Neuronal stem cell (in vitro differentiated cells): ENCODE data around the gene COL16A1.
A peak's percentile ranks its signal among the peaks of the same experiment; 100 is the strongest.

ENCODE experiments used
- DNase-seq: peaks from one replicate; pipeline ENCODE4 v3.0.0-alpha.2; 2013; ENCODE audit warnings: low spot score
- H2AFZ ChIP-seq: one replicate; pipeline ENCODE4 v1.6.1; 2013; ENCODE audit warnings: mild to moderate bottlenecking, low read length, inconsistent platforms
- H2AK5ac ChIP-seq: 2 replicates; pipeline ENCODE4 v1.6.1; 2013; ENCODE audit warnings: low read depth, mild to moderate bottlenecking, inconsistent platforms, low read length, moderate library complexity, mixed read lengths
- H2BK120ac ChIP-seq: 2 replicates; pipeline ENCODE4 v1.6.1; 2013; ENCODE audit warnings: low read depth, mild to moderate bottlenecking, inconsistent platforms, low read length, moderate library complexity, mixed read lengths
- H2BK12ac ChIP-seq: one replicate; pipeline ENCODE4 v1.6.1; 2013; ENCODE audit warnings: low read length, inconsistent platforms
- H2BK15ac ChIP-seq: 2 replicates; pipeline ENCODE4 v1.6.1; 2013; ENCODE audit warnings: mild to moderate bottlenecking, low read length, inconsistent platforms, mixed read lengths
- H2BK5ac ChIP-seq: one replicate; pipeline ENCODE4 v1.6.1; 2013; ENCODE audit warnings: inconsistent platforms, mild to moderate bottlenecking, low read length, moderate library complexity
- H3K14ac ChIP-seq: one replicate; pipeline ENCODE4 v1.6.1; 2013; ENCODE audit warnings: low read length, inconsistent platforms
- H3K18ac ChIP-seq: 2 replicates; pipeline ENCODE4 v1.6.1; 2013; ENCODE audit warnings: low read length, inconsistent platforms
- H3K23ac ChIP-seq: 2 replicates; pipeline ENCODE4 v1.6.1; 2013; ENCODE audit warnings: low read depth, mild to moderate bottlenecking, mixed read lengths, low read length, inconsistent platforms; ENCODE audit not compliant: poor library complexity
- H3K27ac ChIP-seq: replicated peaks from 3 replicates; pipeline ENCODE4 v1.5.1; 2013; ENCODE audit warnings: low read length, inconsistent platforms
- H3K27me3 ChIP-seq, 3 experiments: 2 replicates each; pipeline ENCODE4 v1.6.1; 2013; ENCODE audit warnings: low read length in 3 of 3, mild to moderate bottlenecking in 2 of 3, inconsistent platforms in 1 of 3, low read depth in 1 of 3, mixed read lengths in 1 of 3, moderate library complexity in 1 of 3; ENCODE audit not compliant: control insufficient read depth in 3 of 3, insufficient read depth in 3 of 3
- H3K36me3 ChIP-seq, 2 donors: replicated peaks in 1 of 2; 2 replicates each; pipeline ENCODE4 v1.6.1; 2013; ENCODE audit warnings: low read length in 2 of 2; ENCODE audit not compliant: control insufficient read depth in 2 of 2, insufficient read depth in 2 of 2
- H3K4ac ChIP-seq: 2 replicates; pipeline ENCODE4 v1.6.1; 2013; ENCODE audit warnings: inconsistent platforms, mild to moderate bottlenecking, low read length, moderate library complexity
- H3K4me1 ChIP-seq, 2 donors: 1 replicate in 1 of 2; 2 replicates in 1 of 2; pipeline ENCODE4 v1.6.1; 2013; ENCODE audit warnings: low read length in 2 of 2, low read depth in 1 of 2; ENCODE audit not compliant: control insufficient read depth in 2 of 2, insufficient read depth in 1 of 2
- H3K4me2 ChIP-seq: one replicate; pipeline ENCODE4 v1.6.1; 2013; ENCODE audit warnings: mild to moderate bottlenecking, low read length, inconsistent platforms; ENCODE audit not compliant: insufficient read depth, poor library complexity, severe bottlenecking
- H3K4me3 ChIP-seq, 2 donors: 2 replicates each; pipeline ENCODE4 v1.5.1; 2013; ENCODE audit warnings: low read length in 2 of 2, mild to moderate bottlenecking in 2 of 2, inconsistent platforms in 1 of 2, moderate library complexity in 1 of 2
- H3K79me1 ChIP-seq: one replicate; pipeline ENCODE4 v1.6.1; 2013; ENCODE audit warnings: low read depth, mild to moderate bottlenecking, inconsistent platforms, low read length, moderate library complexity
- H3K9ac ChIP-seq: one replicate; pipeline ENCODE4 v1.6.1; 2013; ENCODE audit warnings: mild to moderate bottlenecking, low read depth, low read length, inconsistent platforms; ENCODE audit not compliant: poor library complexity
- H3K9me3 ChIP-seq, 2 donors: replicated peaks in 1 of 2; 2 replicates each; pipeline versions ENCODE3 to v1.6.1; 2013; ENCODE audit warnings: low read length in 2 of 2, mild to moderate bottlenecking in 2 of 2, inconsistent platforms in 1 of 2, low read depth in 1 of 2, mixed read lengths in 1 of 2, moderate library complexity in 1 of 2; ENCODE audit not compliant: control insufficient read depth in 2 of 2, insufficient read depth in 1 of 2
- H4K8ac ChIP-seq: one replicate; pipeline ENCODE4 v1.6.1; 2013; ENCODE audit warnings: low read depth, mild to moderate bottlenecking, inconsistent platforms, low read length, moderate library complexity
- H4K91ac ChIP-seq: one replicate; pipeline ENCODE4 v1.6.1; 2013; ENCODE audit warnings: low read length, low read depth, mild to moderate bottlenecking, inconsistent platforms; ENCODE audit not compliant: poor library complexity
- WGBS, 2 donors: extraction: QIAGEN DNeasy Blood & Tissue Kit; methylation state at CpG; one replicate each; pipeline ENCODE4 v1.1.7; 2013; ENCODE audit warnings: missing lambda C conversion rate in 2 of 2, mixed read lengths in 1 of 2; ENCODE audit not compliant: insufficient read length in 2 of 2, insufficient replicate concordance in 1 of 2; ENCODE audit errors: extremely low coverage in 2 of 2; 5-methylcytosine and 5-hydroxymethylcytosine counted together

Gene COL16A1

GRCh38 chr1:31689854-31690253 lies 14.0 kb downstream of the COL16A1 start:
- H3K36me3 ChIP-seq: no peaks in the 10 kb centered on the region
- H3K4me3 ChIP-seq: no peak overlapping the region

GRCh38 chr1:31689379-31689778 lies 14.4 kb downstream of the COL16A1 start:
- no peak overlapping the region for H2AK5ac ChIP-seq

More at GRCh38 chr1:31689854-31690253, 14.0 kb downstream of the COL16A1 start:
- Histone ChIP-seq H4K8ac (peak overlapping the region; percentile 83), H4K91ac (peak overlapping the region; percentile 38), H3K9me3 (no peaks in the 10 kb centered on the region), H3K9ac (no peak overlapping the region), H3K18ac (peak overlapping the region; percentile 76), H3K27me3 (peaks cover 0 to 22% (median 0%) of the 10 kb centered on the region in 3 experiments), H2BK120ac (no peak overlapping the region), H2BK5ac (peak overlapping the region; percentile 26), H3K4me1 (peaks cover 4 to 9% of the 10 kb centered on the region in 2 donors), H2AFZ (no peak overlapping the region), H3K4me2 (no peak overlapping the region), H2AK5ac (peak overlapping the region; percentile 34), H2BK12ac (peak overlapping the region; percentile 51), H3K79me1 (no peaks in the 10 kb centered on the region), H3K14ac (no peak overlapping the region), H3K4ac (no peak overlapping the region), H3K27ac (no peak overlapping the region), H3K23ac (no peak overlapping the region), H2BK15ac (no peak overlapping the region)
- WGBS, 2 donors: no CpG with 5 or more reads among the region's 6 CpGs
- DNase-seq: no peak

DNA sequence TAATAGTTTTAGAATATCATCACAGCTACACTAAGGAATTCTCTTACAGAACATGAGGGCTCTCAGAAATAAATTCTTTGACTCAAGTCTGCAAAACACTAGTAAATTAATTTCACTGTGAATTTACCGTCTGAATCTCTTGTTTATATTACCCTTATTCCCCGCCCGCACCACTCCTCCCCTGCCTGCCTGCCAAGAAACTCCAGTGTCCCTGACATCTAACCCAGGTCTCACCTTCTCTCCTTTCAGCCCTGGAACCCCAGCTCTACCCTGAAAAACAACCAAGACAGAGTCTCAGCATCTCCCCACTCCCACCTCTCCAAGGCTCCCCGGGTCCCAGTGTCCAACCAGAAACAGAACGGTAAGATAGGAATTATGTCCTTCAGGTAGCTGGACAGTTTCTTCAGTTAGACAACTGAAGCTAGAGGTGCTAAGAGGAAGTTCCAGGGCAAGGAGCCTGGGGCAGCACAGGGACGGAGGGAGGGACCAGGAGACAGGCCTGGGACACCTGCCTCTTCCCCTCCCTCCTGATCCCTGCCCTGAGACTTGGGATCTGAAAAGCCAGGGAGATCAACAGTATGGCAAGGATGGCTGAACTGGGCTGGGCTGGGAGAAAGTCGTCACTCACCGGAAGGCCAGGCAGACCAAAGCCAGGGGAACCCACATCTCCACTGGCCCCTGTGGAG lies 15.4 kb downstream of the COL16A1 start:
- no peak overlapping the region for H4K8ac ChIP-seq
- no peak overlapping the region for H3K4ac ChIP-seq
- H2BK15ac ChIP-seq: no peak overlapping the region
- H3K4me3 ChIP-seq: no peak overlapping the region
- no peak overlapping the region for H3K4me2 ChIP-seq
- no peak overlapping the region for H2AFZ ChIP-seq
- H3K27ac ChIP-seq: no peak overlapping the region
- no peak for DNase-seq
- H3K9ac ChIP-seq: no peak overlapping the region
- WGBS, 2 donors: no CpG with 5 or more reads among the region's 8 CpGs
- H2BK12ac ChIP-seq: no peak overlapping the region
- H3K27me3 ChIP-seq: peaks cover 0 to 34% (median 0%) of the 10 kb centered on the region in 3 experiments
- H3K23ac ChIP-seq: no peak overlapping the region
- no peaks in the 10 kb centered on the region for H3K36me3 ChIP-seq
- H3K9me3 ChIP-seq: no peaks in the 10 kb centered on the region
- no peak overlapping the region for H2BK120ac ChIP-seq
- no peak overlapping the region for H4K91ac ChIP-seq
- H3K79me1 ChIP-seq: no peaks in the 10 kb centered on the region
- no peak overlapping the region for H3K14ac ChIP-seq
- H3K4me1 ChIP-seq: peaks cover 2 to 9% of the 10 kb centered on the region in 2 donors
- peak overlapping the region; percentile 9 for H3K18ac ChIP-seq
- H2BK5ac ChIP-seq: no peak overlapping the region
- no peak overlapping the region for H2AK5ac ChIP-seq

More at GRCh38 chr1:31689379-31689778, 14.4 kb downstream of the COL16A1 start:
- no peak overlapping the region for H3K9ac ChIP-seq
- H3K4ac ChIP-seq: no peak overlapping the region
- H3K36me3 ChIP-seq: no peaks in the 10 kb centered on the region
- H4K91ac ChIP-seq: no peak overlapping the region
- no peak for DNase-seq
- H2BK12ac ChIP-seq: no peak overlapping the region
- H3K23ac ChIP-seq: no peak overlapping the region
- no peaks in the 10 kb centered on the region for H3K9me3 ChIP-seq
- no peak overlapping the region for H2BK120ac ChIP-seq
- no peak overlapping the region for H3K14ac ChIP-seq
- no peak overlapping the region for H3K4me2 ChIP-seq
- no peaks in the 10 kb centered on the region for H3K79me1 ChIP-seq
- no peak overlapping the region for H3K4me3 ChIP-seq
- H2AFZ ChIP-seq: no peak overlapping the region
- H3K27ac ChIP-seq: no peak overlapping the region
- no peak overlapping the region for H4K8ac ChIP-seq
- peaks cover 4 to 9% of the 10 kb centered on the region in 2 donors for H3K4me1 ChIP-seq
- H2BK15ac ChIP-seq: no peak overlapping the region
- no CpG with 5 or more reads among the region's 2 CpGs for WGBS, 2 donors
- peaks cover 0 to 25% (median 0%) of the 10 kb centered on the region in 3 experiments for H3K27me3 ChIP-seq
- no peak overlapping the region for H2BK5ac ChIP-seq
- peak overlapping the region; percentile 58 for H3K18ac ChIP-seq

DNA sequence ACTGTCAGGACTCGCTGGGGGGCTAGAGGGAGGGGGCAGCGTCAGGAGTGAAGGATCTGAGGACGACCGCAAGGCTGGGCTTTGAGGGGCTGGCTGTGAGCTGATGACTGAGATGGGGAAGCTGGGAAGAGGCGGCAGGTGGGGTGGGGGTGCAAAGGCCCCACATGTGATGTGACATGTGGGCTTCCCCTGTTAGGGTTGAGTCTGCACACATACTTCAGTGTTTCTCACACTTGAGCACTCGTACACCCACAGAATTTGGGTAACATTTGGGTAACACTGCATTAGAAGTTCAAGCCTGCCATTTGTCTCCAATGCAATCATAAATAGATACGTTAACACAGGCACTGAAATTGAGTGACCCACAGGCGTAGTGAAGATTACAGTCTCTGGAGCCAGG lies 16.2 kb downstream of the COL16A1 start:
- Histone ChIP-seq H3K36me3 (no peaks in the 10 kb centered on the region), H4K91ac (no peak overlapping the region), H3K4me1 (peaks cover 2 to 9% of the 10 kb centered on the region in 2 donors), H3K14ac (no peak overlapping the region), H3K23ac (peak overlapping the region; percentile 34), H4K8ac (no peak overlapping the region), H3K4me3 (no peak overlapping the region), H3K79me1 (no peaks in the 10 kb centered on the region), H3K18ac (no peak overlapping the region), H2BK5ac (no peak overlapping the region), H2AFZ (no peak overlapping the region), H3K27ac (no peak overlapping the region), H2BK15ac (no peak overlapping the region), H3K4me2 (no peak overlapping the region), H2BK12ac (no peak overlapping the region), H3K9me3 (no peaks in the 10 kb centered on the region), H2BK120ac (no peak overlapping the region), H3K9ac (no peak overlapping the region), H3K4ac (no peak overlapping the region), H2AK5ac (peak overlapping the region; percentile 32), H3K27me3 (peaks cover 0 to 40% (median 0%) of the 10 kb centered on the region in 3 experiments)
- DNase-seq: no peak
- no CpG with 5 or more reads among the region's 8 CpGs for WGBS, 2 donors
